ENCODE measurements around the gene RAD51B.

The RAD51B gene

DNA sequence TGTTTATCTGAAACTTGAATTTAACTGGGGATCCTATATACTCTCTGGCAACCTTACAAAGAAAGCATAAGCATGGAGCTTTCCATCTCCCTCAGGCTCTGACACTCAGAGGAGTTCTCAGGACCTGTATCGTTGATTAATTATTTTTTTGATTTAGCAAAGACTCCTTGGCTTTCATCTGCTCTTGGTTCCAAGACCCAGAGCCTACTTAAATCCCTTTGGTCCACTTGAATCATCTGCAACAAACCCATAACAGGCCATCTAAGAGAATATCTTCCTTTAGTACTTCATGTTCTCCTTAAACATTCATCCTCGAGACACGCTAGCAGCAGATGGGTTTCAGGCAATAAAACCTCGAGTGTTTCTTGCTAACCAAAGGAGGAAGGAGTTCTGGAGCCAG, 887.9 kb downstream of the RAD51B start:
- FAIRE-seq: no peak

DNA sequence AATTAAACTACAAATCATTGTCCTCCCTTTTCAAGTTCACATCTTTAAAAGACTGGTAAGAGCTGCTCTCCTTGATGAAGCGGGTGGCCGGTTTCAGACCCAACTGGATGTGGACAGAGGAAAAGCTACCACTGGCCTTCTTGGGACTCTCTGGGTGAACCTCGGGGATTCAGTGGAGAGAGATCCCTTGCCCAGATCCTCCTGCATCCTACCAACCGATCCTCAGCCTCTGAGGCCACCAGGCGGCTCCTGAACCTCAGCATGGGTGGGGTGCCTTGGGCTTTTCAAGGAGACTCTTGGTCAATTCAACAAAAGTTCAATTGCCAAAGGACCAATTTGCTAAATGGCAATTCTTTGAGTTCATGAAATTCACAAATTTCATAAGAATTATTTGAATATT, 888.8 kb downstream of the RAD51B start:
- FAIRE-seq: no peak

DNA sequence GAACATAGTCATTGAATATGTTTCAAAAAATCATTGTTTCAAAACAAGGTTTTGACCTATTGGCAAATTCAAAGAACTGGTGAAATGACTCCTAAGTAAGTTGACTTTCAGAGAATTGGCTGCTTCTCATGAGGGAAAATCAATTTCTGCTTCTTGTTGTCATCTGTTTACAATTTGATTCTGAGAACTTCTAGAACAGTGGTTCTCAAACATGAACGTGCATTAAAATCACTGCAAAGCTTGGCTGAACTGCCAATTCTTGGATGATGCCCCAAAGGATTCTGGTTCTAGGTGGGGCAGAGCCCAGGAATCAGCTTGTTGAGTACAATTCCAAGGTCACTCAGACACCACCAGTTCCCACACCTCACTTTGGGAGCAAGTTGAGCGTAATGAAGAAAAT, 889.4 kb downstream of the RAD51B start:
- no peak for FAIRE-seq

DNA sequence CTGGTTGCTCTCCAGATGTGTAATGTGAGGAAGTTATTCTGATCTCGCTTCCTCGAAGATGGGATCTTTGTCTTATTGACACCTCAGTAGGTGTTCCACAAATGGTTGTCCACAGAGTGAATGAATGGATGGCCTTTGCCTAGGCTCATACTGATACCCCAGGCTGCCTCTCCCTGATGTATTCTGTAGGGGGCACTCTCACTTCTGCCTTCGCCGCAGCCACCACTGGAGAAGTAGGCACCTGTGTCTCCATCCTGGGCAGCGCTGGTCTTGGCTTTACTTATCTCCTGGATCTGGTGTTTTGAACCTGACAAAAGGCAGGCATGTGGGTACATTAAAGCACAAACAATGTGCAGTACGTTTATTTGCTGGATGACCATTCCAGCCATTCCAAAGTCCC, 891.2 kb downstream of the RAD51B start:
- no peak for FAIRE-seq

DNA sequence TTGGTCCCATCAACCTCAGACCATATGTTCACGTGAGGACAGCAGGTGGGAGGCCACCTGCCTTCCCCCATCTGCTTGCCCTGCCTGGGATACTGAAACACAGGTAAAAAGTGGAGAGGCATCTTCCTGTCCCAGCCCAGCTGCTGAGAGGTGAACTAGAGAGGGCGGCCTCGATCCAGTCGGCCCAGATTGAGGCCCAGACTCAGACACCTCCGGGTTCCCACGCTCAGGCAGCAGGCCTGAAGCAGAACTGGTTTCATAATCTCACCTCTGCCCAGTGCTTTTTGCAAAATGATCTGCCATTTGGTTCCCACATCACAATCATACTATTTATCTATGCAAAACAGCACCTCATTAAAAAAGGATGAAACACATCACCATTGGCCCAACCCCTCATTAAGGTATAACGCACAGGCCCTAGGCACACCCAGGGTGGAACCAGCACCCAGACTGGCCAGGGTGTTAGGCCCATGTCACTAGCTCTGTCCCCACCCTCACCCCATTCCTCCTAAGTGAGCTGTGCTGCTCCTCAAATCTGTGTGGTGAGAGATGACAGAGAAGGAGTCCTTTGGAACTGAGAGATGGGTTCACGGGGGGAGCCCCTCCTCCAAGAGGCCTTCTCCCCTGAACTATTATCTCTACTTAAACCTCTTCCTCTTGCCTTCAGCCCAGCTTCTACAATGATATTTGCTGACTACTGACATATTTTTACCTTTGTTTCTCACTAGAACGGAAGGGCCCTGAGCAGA, 892.2 kb downstream of the RAD51B start:
- FAIRE-seq: no peak

DNA sequence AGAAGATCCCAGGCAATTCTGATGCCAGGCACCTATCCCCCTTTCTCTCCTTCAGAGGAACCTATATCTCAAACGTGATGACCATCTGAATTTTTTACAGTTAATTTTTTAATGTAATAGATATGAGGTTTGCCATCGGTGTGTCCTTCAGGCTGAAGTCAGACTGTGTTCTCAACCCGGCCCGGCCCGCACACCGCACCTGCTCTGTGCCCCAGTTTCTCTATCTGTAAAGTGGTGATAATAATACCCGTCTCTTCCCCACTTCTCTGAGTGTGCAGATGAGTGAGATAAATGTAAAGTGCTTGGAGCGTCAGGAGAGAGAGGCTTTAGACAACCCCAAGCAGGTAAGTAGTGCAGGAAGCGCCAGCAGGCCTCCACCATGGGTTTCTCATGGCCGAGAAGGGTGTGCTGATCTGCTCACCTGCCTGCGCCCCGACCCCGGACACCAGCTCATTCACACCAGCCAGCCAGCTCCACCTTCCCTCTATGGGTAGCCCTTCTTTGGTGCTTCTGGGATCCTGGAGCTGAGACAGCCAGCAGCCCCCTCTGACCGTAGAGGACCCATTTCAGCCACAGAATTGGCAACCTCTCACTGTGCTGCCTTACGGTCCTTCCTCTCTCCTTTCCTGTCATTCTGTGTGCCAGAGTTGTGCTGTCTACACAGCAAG, 893.3 kb downstream of the RAD51B start:
- FAIRE-seq: no peak

DNA sequence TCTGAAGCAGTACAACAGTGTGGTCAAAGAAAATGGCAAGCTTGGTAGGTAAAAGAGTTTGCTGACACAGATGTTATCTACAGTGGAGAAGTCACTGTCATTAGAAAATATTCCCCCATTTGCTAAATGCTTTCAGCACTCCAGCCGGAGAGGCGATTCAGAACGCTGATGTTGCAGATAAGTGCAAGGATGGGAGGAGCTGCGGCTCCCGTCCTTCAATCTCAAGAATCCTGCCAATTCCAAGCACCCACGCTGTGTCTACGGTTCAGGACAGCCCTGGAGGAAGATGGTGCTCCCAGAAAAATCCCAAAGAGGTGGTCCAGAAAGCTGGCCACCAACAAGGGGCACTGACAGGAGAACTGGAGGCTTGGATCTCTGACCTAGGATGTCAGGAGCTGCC, 894.2 kb downstream of the RAD51B start:
- FAIRE-seq: no peak

DNA sequence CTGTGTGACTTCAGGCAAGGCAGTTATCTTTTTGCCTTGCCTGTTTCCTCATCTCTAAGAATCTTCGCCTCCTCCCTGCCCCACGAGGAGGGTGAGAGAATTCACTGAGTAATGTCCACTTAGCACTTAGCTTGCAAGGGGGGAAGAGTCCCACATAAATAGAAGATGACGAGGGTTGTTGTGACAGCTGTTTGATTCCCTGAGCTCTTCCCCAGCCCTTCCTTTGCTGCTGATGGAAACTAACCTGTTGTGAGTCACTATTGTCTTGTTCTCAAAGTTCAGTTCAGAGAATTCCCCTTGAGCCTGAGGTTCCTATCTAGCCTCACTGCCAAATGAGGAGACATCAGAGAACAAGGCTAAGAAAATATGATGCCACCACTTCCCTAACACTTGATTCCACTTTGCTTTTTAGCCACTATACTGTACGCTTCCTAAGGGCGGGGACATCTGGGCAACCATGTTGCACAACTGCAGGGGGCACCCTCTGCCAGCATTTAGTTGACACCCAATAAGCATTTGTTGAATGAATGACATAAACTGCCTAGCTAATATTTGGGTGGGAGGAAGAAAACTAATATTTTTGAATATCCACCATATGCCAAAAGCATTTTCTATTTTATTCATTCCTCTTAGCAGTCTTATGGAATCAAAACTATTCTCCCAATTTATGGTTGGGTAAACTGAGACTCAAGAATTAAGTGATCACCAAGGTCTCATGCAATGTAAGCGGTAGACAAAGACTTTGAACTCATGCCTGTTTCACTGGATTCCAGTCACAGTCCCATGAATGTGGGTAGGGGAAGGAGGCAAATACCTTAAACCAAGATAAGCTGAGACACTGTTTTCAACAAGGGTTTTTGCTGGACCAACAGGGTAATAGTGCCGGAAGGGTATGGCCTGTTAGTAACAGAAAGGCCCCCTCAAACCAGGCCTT, 895.7 kb downstream of the RAD51B start:
- FAIRE-seq: no peak

DNA sequence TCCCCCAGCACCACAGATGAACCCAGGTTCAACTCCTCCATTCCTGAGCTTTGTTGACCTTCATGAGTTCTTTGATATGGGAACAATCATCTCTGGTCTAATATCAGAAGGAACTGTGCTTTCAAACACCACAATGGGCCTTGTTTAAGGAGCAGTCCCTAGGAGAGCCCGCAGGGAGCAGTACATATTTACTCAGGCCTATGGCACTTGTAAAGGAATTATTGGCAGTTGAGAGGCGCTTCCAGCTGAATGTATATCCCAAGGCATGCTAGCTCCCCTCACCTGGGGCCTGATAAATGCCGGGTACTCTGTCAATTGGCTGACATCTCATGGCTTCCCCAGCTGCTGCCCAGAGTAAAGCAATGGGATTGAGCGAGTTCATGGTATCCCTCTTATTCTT, 897.1 kb downstream of the RAD51B start:
- FAIRE-seq: no peak

DNA sequence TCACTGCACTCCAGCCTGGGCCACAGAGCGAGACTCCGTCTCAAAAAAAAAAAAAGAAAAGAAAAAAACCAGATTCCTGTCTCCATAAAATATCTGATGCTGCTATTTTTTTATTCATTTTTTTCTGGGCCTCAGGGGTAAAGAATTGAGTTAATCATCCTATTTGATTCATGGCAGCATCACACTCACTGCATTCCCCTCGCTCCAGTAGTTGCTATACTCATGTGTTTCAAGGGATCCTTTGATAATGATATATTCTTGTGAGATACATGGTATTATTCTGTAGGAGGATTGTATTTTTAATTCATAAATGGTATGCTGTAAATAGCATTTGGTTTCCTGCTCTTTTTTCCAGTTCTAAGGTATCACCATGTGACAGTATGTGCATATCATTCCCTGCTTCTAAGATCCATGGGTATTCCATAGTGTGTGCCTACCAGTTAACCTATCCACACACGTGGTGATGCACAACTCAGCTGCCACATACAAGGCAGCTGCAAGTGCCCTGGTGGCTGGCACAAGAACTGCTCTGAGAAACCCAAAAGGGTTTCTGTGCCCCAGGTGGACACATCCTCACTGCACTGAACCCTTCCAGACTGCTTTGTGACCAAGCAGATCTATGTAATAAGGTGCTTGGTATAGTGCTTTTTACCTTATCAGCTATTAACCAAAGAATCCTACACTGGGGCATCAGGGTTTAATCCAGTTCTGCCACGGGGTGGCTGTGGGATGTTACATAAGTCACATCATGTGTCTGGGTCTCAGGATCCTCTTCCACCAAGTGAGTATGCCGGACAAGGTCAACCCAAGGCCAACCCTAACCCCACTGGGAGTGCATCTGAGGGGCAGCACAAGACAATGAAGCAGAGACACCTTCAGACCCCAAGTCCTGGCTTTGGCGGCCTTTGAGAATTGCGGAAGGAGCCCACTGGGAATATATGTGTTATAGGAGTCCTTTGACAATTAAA, 898.7 kb downstream of the RAD51B start:
- no peak for FAIRE-seq

DNA sequence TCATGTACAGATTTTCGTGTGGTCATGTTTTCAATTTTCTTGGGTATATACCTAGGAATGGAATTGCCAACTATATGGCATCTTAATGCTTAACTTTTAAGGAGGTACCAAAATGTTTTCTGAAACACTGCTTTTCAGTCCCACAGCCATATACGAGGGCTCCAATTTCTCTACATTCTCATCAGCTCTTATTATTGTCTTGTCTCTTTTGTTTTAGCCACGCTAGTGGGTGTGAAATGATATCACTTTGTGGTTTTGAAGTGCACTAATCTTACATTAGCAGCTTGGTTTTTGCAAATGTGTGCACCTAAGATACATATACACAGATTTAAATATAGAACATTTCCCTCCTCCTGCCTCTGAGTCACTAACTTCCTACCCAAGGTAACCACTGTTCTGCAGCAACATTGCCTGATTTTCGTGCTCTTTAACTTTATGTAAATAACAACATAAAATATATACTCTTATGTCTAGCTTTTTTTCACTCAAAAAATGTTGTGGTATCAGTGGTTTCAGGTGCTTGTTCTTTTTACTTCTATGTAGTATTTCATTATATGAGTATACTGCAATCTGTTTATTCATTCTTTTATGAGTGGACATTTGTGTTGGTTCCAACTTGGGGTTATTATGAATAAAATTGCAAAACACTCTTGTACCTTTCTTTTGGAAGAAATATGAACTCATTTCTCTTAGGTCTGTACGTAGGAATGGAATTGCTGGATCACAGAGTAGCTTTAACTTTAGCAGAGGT, 900.2 kb downstream of the RAD51B start:
- no peak for FAIRE-seq

DNA sequence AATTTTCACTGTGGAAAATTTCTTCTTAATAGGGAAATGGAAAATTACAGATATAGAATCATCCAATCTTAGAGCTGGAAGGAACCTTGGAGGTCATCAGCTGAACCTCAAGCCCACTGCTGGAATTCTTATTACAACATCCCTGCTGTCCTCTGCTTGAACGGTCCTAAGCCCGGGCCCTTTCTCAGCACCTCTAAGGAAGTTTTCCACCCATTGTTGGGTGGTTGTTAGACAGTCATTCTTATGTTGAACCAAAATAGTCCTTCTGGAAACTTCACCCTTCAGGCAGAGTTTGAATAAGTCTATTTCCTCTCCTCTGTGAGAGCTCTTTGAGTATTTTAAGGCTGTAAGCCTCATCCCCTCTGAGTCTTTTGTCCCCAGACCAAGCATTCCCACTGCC, 902.6 kb downstream of the RAD51B start:
- FAIRE-seq: no peak

DNA sequence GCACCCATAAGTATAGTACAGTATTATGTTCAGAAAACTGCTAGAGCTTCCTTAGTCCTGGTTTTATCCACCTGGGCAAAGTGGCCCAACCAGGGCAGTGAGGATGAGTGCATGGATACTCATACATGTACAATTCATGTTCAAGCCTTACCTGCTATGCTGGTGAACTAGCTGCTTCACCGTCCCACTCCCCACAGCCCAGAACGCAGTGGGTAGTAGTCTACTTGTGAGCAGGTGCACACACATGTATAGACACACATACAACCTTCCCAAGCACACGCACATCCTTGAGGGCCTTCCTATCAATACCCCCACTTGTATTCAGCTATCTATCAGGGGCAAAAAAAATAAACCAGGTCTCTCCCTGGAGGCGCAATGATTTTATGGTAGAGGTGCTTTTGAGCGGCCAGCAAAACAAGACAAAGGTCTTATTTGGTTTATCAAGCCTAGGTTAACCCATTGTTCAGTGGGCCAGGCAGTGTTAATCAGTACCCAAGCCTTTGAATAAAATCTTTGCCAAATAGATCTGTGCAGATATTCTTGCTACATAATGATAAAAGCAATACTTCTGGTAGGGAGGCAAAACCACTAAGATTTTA, 903.5 kb downstream of the RAD51B start:
- no peak for FAIRE-seq

DNA sequence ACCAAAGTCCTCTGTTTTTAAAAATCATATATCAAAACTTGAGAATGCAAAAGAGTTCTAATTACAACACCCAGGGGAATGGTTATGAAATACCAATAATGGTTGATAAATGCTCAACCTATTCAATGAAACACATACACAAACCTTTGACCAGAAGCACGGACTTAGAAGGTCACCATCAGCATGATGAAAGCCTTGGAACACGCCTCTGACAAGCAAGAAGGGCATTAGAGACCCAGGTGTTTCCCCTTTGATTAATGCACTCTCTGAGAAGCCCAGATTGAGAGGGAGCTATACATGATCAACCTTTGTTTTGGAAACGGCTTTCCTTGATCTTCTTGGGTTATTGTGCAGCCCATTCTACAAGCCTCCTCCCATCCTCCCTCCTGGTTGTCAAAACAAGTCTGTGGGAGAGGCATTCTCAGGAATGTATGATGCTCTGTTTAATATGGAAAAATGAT, 904.3 kb downstream of the RAD51B start:
- FAIRE-seq: no peak

DNA sequence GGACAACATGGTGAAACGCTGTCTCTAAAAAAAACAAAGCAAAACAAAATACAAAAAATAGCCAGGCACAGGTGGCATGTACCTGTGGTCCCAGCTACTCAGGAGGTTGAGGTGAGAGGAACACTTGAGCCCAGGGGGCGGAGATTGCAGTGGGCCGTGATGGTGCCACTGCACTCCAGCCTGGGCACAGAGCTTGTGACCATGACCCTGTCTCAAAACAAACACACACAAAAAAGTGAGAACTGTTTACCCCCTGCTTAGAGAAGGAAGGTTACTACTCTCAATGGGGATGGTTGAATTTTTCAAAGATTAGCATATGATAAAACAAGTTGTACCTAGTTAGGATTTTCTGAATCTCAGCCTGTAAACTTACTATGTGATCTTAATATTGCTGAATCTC, 905.3 kb downstream of the RAD51B start:
- no peak for FAIRE-seq

DNA sequence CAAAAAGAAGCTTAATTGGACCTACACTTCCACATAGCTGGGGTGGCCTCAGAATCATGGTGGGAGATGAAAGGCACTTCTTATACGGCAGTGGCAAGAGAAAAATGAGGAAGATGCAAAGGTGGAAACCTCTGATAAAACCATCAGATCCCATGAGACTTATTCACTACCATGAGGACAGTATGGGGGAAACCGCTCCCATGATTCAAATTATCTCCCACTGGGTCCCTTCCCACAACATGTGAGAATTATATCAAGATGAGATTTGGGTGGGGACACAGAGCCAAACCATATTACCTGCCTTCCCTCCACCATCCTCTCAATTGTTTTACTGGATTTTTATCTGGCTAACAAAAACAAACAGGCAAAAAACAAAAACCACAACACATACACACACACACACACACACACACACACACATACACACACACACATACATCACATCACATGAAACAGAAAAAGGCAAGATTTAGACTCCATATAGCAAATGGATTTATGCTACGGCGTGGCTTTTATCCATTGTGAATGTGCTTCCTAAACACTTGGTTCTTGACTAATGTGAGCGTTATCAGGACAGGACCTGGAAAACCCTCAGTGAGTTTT, 906.6 kb downstream of the RAD51B start:
- no peak for FAIRE-seq

DNA sequence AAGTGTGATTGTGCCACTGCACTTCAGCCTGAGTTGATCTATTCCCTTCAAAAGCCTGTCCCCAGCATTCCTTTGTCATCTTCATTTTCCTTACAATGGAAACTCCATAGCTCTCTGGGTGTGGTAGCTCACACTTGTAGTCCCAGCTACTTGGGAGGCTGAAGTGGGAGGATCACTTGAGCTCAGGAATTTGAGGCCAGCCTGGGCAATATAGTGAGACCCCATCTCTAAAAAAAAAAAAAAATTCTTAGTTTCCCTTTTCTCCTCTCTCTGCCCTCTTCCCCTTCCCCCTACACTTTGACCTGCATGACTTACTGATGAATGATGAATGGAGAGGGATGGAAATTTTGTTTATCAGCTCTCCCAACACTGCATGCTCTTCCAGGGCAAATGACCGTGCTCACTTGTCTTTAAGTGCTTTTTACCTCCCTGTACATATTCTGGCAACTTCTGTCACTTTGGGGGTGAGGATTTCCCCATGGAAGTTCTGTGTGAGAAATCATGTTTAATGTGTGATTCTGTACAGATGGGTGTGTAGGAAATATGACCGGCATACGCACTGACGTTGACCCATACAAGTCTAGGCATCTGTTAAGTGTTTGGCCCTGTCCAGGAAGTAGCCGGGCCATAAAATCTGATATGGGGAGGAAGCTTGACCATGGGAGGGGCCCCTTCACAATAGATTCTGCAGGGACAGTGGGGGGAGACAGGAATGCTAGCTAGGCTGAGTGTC, 907.9 kb downstream of the RAD51B start:
- no peak for FAIRE-seq

DNA sequence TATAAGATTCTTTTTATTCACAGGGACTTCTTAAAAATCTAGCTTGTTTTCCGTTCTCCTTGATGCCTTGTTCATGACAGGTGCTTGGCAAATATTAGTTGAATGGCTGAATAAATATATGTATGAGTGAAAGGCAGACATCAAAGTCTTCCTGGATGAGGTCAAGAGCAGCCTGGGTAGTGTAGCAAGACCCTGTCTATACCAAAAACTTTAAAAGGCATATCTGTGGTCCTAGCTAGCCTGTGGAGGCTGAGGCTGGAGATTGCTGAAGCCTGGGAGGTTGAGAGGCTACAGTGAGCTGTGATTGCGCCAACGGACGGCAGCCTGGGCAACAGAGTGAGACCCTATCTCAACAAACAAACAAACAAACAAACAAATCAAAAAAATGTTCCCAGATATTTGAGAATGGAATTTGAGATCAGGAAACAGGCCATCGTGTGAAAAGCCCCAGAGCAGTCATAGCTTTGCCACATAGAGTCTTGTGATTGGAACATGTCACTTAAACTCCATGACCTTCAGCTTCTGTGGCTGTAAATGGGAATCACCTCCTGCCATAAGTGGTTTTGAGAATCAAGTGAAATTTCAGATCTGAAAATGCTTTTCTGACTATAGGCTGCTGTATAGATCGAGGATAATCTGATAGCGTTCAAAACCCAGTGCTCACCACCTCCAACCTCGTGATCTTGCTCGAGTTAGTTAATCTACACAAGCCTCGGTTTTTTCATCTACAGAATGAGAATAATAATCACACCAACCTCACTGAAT, 908.9 kb downstream of the RAD51B start:
- no peak for FAIRE-seq

DNA sequence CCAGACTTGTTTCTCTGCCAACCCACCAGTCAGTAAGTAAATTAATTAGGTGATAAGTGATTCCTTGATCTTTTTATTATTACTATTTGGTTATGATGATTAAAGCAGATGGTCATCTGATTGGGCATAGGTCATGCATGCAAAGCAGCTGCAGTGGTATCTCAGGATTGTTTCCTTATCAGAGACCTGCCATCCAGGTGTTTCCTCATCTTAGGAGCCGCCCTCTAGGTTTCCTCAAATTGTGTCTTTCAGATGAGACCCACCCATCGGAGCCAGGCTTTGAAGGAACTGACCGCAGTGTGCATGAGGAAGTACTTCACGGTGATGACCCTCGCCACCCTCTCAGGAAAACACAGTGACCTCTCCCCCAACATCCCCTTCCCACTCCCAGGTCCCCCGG, 910.0 kb downstream of the RAD51B start:
- FAIRE-seq: no peak
